GM12878 (cell line): Measurements from ENCODE around the gene TMEM132C. TPM values are rescaled to one million over a fixed set of nuclear protein-coding genes. Genes with fewer than 3 reads are reported as not detected.

ENCODE experiments used
- ATAC-seq: fragments of 200-7000 bp; cut with Tn5 transposase; 3 replicates; pipeline ENCODE4 v1.9.1; 2020; ENCODE audit warnings: mild to moderate bottlenecking, moderate library complexity
- BruUV-seq: library from RNA; stranded (reverse); fragments of 400-500 nt; replicated peaks from 2 replicates; lab custom pipeline; 2021; lab: Mats Ljungman, UMichigan
- CTCF ChIA-PET: fragments of 300-600 bp; sonication (Branson Sonifier 250); formaldehyde crosslinking; extraction: SDS; loops from one replicate; lab custom pipeline; 2021; ENCODE audit warnings: inconsistent platforms; lab: Yijun Ruan, JAX
- POLR2A ChIA-PET: fragments of 350-600 bp; formaldehyde crosslinking; extraction: SDS; loops from one replicate; lab custom pipeline; 2021; ENCODE audit warnings: inconsistent platforms; lab: Charles Lee
- RAD21 ChIA-PET: fragments of 300-600 bp; sonication (Branson Sonifier 250); formaldehyde crosslinking; loops from one replicate; lab custom pipeline; 2023; ENCODE audit warnings: antibody characterized with exemption; ENCODE audit not compliant: unreplicated experiment; lab: Charles Lee
- SMC1A ChIA-PET: fragments of 300-600 bp; sonication (Branson Sonifier 250); formaldehyde crosslinking; loops from one replicate; lab custom pipeline; 2023; ENCODE audit not compliant: unreplicated experiment, uncharacterized antibody; lab: Charles Lee
- DNase-seq: peaks from one replicate; pipeline ENCODE4 v3.0.0-alpha.2; 2011; ENCODE audit warnings: low read depth, low spot score
- FAIRE-seq: peaks from 3 replicates; lab custom pipeline; 2011; peaks lifted over from hg19 to GRCh38; lab: Jason Lieb, UNC
- H2AFZ ChIP-seq: 2 replicates; pipeline ENCODE4 v1.6.0; 2011; ENCODE audit warnings: low read depth, low read length, control low read depth; ENCODE audit not compliant: control insufficient read depth
- H3K27ac ChIP-seq: 2 replicates; pipeline ENCODE4 v1.5.1; 2011; ENCODE audit warnings: control low read depth; ENCODE audit not compliant: control insufficient read depth, insufficient read depth
- H3K27me3 ChIP-seq, 2 experiments: replicated peaks in 1 of 2; 2 replicates each; pipeline versions ENCODE4 v1.6.0 to v1.6.1; 2011; ENCODE audit warnings: low read length in 1 of 2; ENCODE audit not compliant: control insufficient read depth in 2 of 2, insufficient read depth in 2 of 2
- H3K36me3 ChIP-seq, 2 experiments: 2 replicates each; pipeline ENCODE4 v1.5.1; 2011; ENCODE audit warnings: low read length in 1 of 2; ENCODE audit not compliant: control insufficient read depth in 2 of 2, insufficient read depth in 2 of 2
- H3K4me1 ChIP-seq: 2 replicates; pipeline ENCODE4 v1.6.1; 2011; ENCODE audit warnings: mild to moderate bottlenecking, low read length, moderate library complexity, mixed read lengths; ENCODE audit not compliant: control insufficient read depth, insufficient read depth
- H3K4me2 ChIP-seq: 2 replicates; pipeline ENCODE4 v1.6.0; 2011; ENCODE audit warnings: control low read depth; ENCODE audit not compliant: control insufficient read depth, insufficient read depth
- H3K4me3 ChIP-seq: fragments of 200-600 bp; sonication (generic); 2 replicates; pipeline ENCODE4 v1.5.1; 2016
- H3K79me2 ChIP-seq: 2 replicates; pipeline ENCODE4 v1.6.0; 2011; ENCODE audit warnings: low read length; ENCODE audit not compliant: control insufficient read depth, insufficient read depth
- H3K9ac ChIP-seq: 2 replicates; pipeline ENCODE4 v1.8.0; 2011; ENCODE audit warnings: low read length, control low read depth, mixed read lengths; ENCODE audit not compliant: control insufficient read depth, insufficient read depth
- H3K9me3 ChIP-seq: replicated peaks from 3 replicates; pipeline ENCODE4 v1.5.1; 2011; ENCODE audit warnings: mild to moderate bottlenecking, low read length; ENCODE audit not compliant: control insufficient read depth, insufficient read depth
- H4K20me1 ChIP-seq: 2 replicates; pipeline ENCODE4 v1.6.0; 2011; ENCODE audit not compliant: control insufficient read depth, insufficient read depth
- CBFB ChIP-seq: IDR thresholded peaks from 2 replicates; pipeline ENCODE4 v1.6.1; 2016; ENCODE audit warnings: antibody characterized with exemption, low read depth
- CHD2 ChIP-seq: IDR thresholded peaks from 2 replicates; pipeline ENCODE4 v1.6.1; 2011; ENCODE audit warnings: low read depth, low read length, improper control_type of control experiment, borderline replicate concordance
- NR2F1 ChIP-seq: fragments of 450-650 bp; conservative IDR thresholded peaks from 2 replicates; pipeline ENCODE4 v1.6.1; 2017; ENCODE audit warnings: mild to moderate bottlenecking
- POU2F2 ChIP-seq: IDR thresholded peaks from 3 replicates; pipeline ENCODE4 v1.6.1; 2011; ENCODE audit warnings: low read depth, mild to moderate bottlenecking, low read length, borderline replicate concordance
- RAD21 ChIP-seq: IDR thresholded peaks from 2 replicates; pipeline ENCODE4 v1.6.1; 2011; ENCODE audit warnings: mild to moderate bottlenecking, low read depth, low read length, moderate library complexity; ENCODE audit not compliant: insufficient read depth
- RUNX3 ChIP-seq: IDR thresholded peaks from 2 replicates; pipeline ENCODE4 v1.6.1; 2012; ENCODE audit warnings: low read length, inconsistent platforms
- SMC3 ChIP-seq: IDR thresholded peaks from 2 replicates; pipeline ENCODE4 v1.6.1; 2011; ENCODE audit warnings: low read length, improper control_type of control experiment, borderline replicate concordance
- YY1 ChIP-seq: IDR thresholded peaks from 2 replicates; pipeline ENCODE4 v1.6.1; 2011; ENCODE audit warnings: low read depth, mild to moderate bottlenecking, low read length
- ZBTB33 ChIP-seq: fragments of 450-650 bp; IDR thresholded peaks from 2 replicates; pipeline ENCODE4 v1.6.1; 2017; ENCODE audit warnings: mild to moderate bottlenecking
- ZNF207 ChIP-seq: fragments of 450-650 bp; IDR thresholded peaks from 2 replicates; pipeline ENCODE4 v1.6.1; 2014; ENCODE audit warnings: antibody characterized with exemption, mild to moderate bottlenecking, borderline replicate concordance
- WGBS: methylation state at CpG from one replicate; pipeline ENCODE4 v1.1.6; 2016; ENCODE audit warnings: low lambda C conversion rate; ENCODE audit not compliant: insufficient replicate concordance, insufficient coverage; ENCODE audit errors: missing lambda C conversion rate; 5-methylcytosine and 5-hydroxymethylcytosine counted together
- in situ Hi-C: fragments of 300-500 bp; cut with MboI; formaldehyde crosslinking; loops from 9 replicates; pipeline ENCODE4 v1.14.3; 2018; ENCODE audit warnings: mixed read lengths
- intact Hi-C: fragments of 100-400 bp; cut with micrococcal nuclease; formaldehyde crosslinking; loops from one replicate; pipeline ENCODE4 v1.14.2; 2022; ENCODE audit not compliant: unreplicated experiment
- polyA plus RNA-seq, 11 experiments: library from polyadenylated mRNA; depleted of rRNA in 4 of 11; unstranded in 6 of 11; stranded (reverse) in 5 of 11; fragments of >200 nt; fragmentation: Nextera tagmentation in 4 of 11; fragmentation: Illumina TruSeq in 1 of 11; extraction: Ambion mirVana in 4 of 11; extraction: Trizol in 1 of 11; gene quantifications; 1 replicate in 1 of 11; 2 replicates in 10 of 11; pipeline versions ENCODE4 v1.2.1 to v1.2.3, GENCODE V29; 2011 to 2016; ENCODE audit warnings: inconsistent platforms in 2 of 11, missing spikeins in 2 of 11, low read depth in 1 of 11
- total RNA-seq, 4 experiments: library from RNA; depleted of rRNA in 3 of 4; stranded (reverse); fragments of >200 nt in 3 of 4; fragmentation: Illumina TruSeq in 1 of 4; extraction: Trizol in 1 of 4; gene quantifications; 2 replicates each; pipeline versions ENCODE4 v1.2.1 to v1.2.3, GENCODE V29; 2013 to 2021
- TF ChIP-seq, protein P1 (sequence below), 3 experiments: IDR thresholded peaks in 2 of 3; conservative IDR thresholded peaks in 1 of 3; 2 replicates each; pipeline ENCODE4 v1.5.1; 2011; ENCODE audit warnings: low read depth in 3 of 3, low read length in 3 of 3, mild to moderate bottlenecking in 3 of 3, control low read depth in 2 of 3, moderate library complexity in 2 of 3, inconsistent platforms in 1 of 3, mixed read lengths in 1 of 3; ENCODE audit not compliant: control insufficient read depth in 2 of 3, insufficient read depth in 1 of 3; ENCODE audit errors: extremely low read depth in 1 of 3

TMEM132C gene
- total and polyA plus RNA-seq, 10 of the 15 experiments (the other 5 are each of a cell fraction or from before 2014, with no cell fraction given): not detected

GRCh38 chr12:128643155-128643554 is 376.2 kb downstream of the TMEM132C start (continued):
- TF ChIP-seq ZNF207 (no peak), NR2F1 (no peak), CBFB (no peak)
- TF ChIP-seq, all 136 proteins: peak for 0

DNA sequence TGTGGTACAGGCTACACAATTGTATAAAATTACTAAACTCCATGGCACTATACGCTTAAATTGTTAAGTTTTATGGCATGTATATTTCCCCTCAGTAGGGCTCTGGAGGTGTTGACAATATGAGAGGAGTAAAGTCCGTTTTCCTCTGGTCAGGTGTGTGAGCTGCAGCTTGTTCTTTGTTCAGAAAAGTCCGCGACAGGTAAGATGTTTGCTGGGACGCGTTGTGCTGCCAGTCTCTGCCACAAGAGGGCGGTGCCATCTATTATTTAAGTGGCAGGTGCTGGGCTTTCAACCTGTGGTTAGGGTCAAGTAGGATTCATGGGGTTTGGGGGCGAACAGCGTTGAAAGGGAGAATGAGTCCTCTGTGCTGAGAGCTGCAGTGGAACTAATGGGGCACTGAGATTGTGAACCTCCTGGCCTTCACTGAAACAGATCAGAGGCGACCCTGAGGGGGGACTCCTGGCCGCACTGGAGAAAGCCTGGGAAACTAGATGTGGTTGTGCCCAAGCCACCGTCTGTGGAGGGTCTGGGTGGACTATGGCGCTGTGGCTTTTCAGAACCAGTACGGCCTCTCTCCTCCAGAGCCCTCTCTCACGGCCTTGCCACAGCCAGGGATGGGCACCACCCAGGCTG is 377.8 kb downstream of the TMEM132C start:
- WGBS: 24% methylated on average over 15 of the region's 15 CpGs
- no peak overlapping the region for H3K27ac ChIP-seq
- H3K4me2 ChIP-seq: no peak overlapping the region
- H3K4me3 ChIP-seq: no peak overlapping the region
- no peaks in the 10 kb centered on the region for H3K36me3 ChIP-seq
- H3K79me2 ChIP-seq: no peaks in the 10 kb centered on the region
- H2AFZ ChIP-seq: no peak overlapping the region
- in situ Hi-C loops: loop anchor here (5.0 kb wide), 1 partner anchor 1268 kb away; no protein-coding TSS in a partner anchor
- BruUV-seq: no TSS peak
- POLR2A ChIA-PET: no interaction called here
- H3K9me3 ChIP-seq: no peaks in the 10 kb centered on the region
- no peak for FAIRE-seq
- intact Hi-C loops: loop anchor here (1.0 to 10.0 kb wide), 3 partner anchors 150 to 1368 kb away; no protein-coding TSS in a partner anchor
- TF ChIP-seq POU2F2 (no peak), SMC3 (peak; percentile 72), RAD21 (peak; percentile 76), ZBTB33 (peak; percentile 63; the same call in 1 of the 2 replicates), YY1 (0 out of 2 replicates have a peak, but pooled peaks have one; percentile 13), RUNX3 (peak; percentile 30; the same call in 1 of the 2 replicates), CHD2 (no peak)
- TF ChIP-seq, protein P1, sequence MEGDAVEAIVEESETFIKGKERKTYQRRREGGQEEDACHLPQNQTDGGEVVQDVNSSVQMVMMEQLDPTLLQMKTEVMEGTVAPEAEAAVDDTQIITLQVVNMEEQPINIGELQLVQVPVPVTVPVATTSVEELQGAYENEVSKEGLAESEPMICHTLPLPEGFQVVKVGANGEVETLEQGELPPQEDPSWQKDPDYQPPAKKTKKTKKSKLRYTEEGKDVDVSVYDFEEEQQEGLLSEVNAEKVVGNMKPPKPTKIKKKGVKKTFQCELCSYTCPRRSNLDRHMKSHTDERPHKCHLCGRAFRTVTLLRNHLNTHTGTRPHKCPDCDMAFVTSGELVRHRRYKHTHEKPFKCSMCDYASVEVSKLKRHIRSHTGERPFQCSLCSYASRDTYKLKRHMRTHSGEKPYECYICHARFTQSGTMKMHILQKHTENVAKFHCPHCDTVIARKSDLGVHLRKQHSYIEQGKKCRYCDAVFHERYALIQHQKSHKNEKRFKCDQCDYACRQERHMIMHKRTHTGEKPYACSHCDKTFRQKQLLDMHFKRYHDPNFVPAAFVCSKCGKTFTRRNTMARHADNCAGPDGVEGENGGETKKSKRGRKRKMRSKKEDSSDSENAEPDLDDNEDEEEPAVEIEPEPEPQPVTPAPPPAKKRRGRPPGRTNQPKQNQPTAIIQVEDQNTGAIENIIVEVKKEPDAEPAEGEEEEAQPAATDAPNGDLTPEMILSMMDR (IDR thresholded peaks at IDR 0.05 in 2 of 3, conservative IDR thresholded peaks at IDR 0.05 in 1 of 3; ENCODE audit: control insufficient read depth in 2 of 3, extremely low read depth in 1 of 3, insufficient read depth in 1 of 3, low read depth in 3 of 3, low read length in 3 of 3): peak; percentile 81 to 83 (median 83)
- ATAC-seq: peak; percentile 64
- RAD21 ChIA-PET: interaction anchor here (0.6 to 1.4 kb wide), 2 partner anchors 1267 to 1369 kb away, joined by 3 read pairs; no protein-coding TSS in a partner anchor
- no peaks in the 10 kb centered on the region for H3K4me1 ChIP-seq
- H4K20me1 ChIP-seq: no peaks in the 10 kb centered on the region
- no peak overlapping the region for H3K9ac ChIP-seq
- SMC1A ChIA-PET: interaction anchor here (0.9 kb wide), 1 partner anchor 490 kb away, joined by 3 read pairs; no protein-coding TSS in a partner anchor
- CTCF ChIA-PET: interaction anchor here (0.5 to 1.7 kb wide), 7 partner anchors 113 to 1270 kb away, joined by 3 to 6 read pairs (median 3); no protein-coding TSS in a partner anchor
- no peaks in the 10 kb centered on the region for H3K27me3 ChIP-seq
- no peak for DNase-seq
